GM06990 (cell line): ENCODE results near the gene POU6F2.

Experiments
- DNase-seq: peaks from one replicate; pipeline ENCODE4 v3.0.0-alpha.2; 2011; ENCODE audit not compliant: insufficient read length; ENCODE audit errors: extremely low read depth
- H3K27me3 ChIP-seq: replicated peaks from 2 replicates; pipeline ENCODE4 v1.6.0; 2011; ENCODE audit warnings: low read length; ENCODE audit not compliant: control insufficient read depth, insufficient read depth
- H3K36me3 ChIP-seq: 2 replicates; pipeline ENCODE4 v1.5.1; 2011; ENCODE audit warnings: low read length; ENCODE audit not compliant: control insufficient read depth, insufficient read depth
- H3K4me3 ChIP-seq: replicated peaks from 2 replicates; pipeline ENCODE4 v1.5.1; 2011; ENCODE audit warnings: low read depth, mild to moderate bottlenecking, control low read depth, low read length
- CTCF ChIP-seq: IDR thresholded peaks from 2 replicates; pipeline ENCODE4 v1.5.1; 2011; ENCODE audit warnings: low read length, control low read depth, mild to moderate bottlenecking, inconsistent platforms; ENCODE audit not compliant: insufficient read depth, poor library complexity, severe bottlenecking

The POU6F2 gene

GRCh38 chr7:39035156-39035555, 57.4 kb downstream of the POU6F2 start:
- no peak overlapping the region for H3K4me3 ChIP-seq
- no peaks in the 10 kb centered on the region for H3K27me3 ChIP-seq
- no peak for TF ChIP-seq CTCF
- H3K36me3 ChIP-seq, result no peaks in the 10 kb centered on the region
- no peak for DNase-seq

DNA sequence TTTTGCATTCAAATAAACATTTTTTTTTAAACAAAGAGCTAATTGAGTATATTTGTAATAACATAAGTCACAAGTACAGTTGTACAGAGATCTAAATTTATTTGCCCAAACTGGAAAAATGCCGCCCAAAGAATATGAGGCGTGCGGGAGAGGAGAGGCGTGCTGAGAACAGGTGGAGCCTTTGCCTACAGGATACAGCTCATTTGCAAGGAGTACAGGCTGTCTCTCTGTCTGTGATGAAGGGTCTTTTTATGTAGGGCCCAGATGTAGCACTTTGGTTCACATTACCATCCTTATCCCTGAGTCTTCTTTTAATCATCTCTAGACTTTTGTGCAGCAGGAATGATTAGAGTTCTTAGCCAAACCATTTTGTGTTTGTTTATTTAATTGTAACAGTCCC, 58.2 kb downstream of the POU6F2 start:
- no peaks in the 10 kb centered on the region for H3K36me3 ChIP-seq
- no peak for TF ChIP-seq CTCF
- H3K4me3 ChIP-seq, result no peak overlapping the region
- no peak for DNase-seq
- H3K27me3 ChIP-seq, result no peaks in the 10 kb centered on the region

DNA sequence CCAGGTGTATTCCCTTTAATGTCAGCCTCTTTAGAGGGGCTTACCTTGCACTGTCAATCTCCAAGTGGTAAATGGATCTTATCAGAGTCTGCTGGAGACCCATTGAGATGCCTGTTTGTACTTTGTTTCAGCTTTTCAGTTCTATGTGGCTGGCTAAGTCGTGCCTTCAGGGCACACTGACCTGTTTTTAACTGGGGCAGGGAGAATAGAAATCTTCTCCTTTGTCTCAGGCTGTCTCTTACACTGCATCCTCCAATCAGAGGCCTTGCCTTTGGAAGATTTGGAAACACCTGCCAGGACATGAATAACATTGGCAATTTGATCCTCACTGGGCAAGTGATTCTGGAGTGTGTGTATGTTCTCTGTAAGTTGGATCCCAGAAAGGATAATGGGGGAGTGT, 65.0 kb downstream of the POU6F2 start:
- Histone ChIP-seq H3K4me3 (no peak overlapping the region), H3K27me3 (no peaks in the 10 kb centered on the region), H3K36me3 (no peaks in the 10 kb centered on the region)
- DNase-seq, result no peak
- TF ChIP-seq CTCF, result no peak

- no peak for DNase-seq
- Histone ChIP-seq H3K36me3 (no peaks in the 10 kb centered on the region), H3K4me3 (no peak overlapping the region), H3K27me3 (no peaks in the 10 kb centered on the region)
- TF ChIP-seq CTCF, result no peak
Measured at GRCh38 chr7:39043531-39043930, 65.8 kb downstream of the POU6F2 start.

- DNase-seq, result no peak
- TF ChIP-seq CTCF, result no peak
- Histone ChIP-seq H3K27me3 (no peaks in the 10 kb centered on the region), H3K4me3 (no peak overlapping the region), H3K36me3 (no peaks in the 10 kb centered on the region)
Measured at GRCh38 chr7:39044489-39044888, 66.8 kb downstream of the POU6F2 start.

- no peak for TF ChIP-seq CTCF
- no peak overlapping the region for H3K4me3 ChIP-seq
- no peak for DNase-seq
- no peaks in the 10 kb centered on the region for H3K36me3 ChIP-seq
- H3K27me3 ChIP-seq, result no peaks in the 10 kb centered on the region
Measured at GRCh38 chr7:39045231-39045630, 67.5 kb downstream of the POU6F2 start.
